ENCODE measurements around the gene ARHGEF1. TPM values are rescaled to one million over a fixed set of nuclear protein-coding genes. Genes with fewer than 3 reads are reported as not detected.

The ARHGEF1 gene
- total RNA-seq, 2 donors from 2014 or later: 57.1 to 65.6 TPM

GRCh38 chr19:41933693-41934426, 50.9 kb downstream of the ARHGEF1 start:
- intact Hi-C loops (cut with DNase I): no loop called here
- H3K27ac ChIP-seq: no peak overlapping the region
- TF ChIP-seq POLR2AphosphoS5 (IDR thresholded peaks at IDR 0.05) (no peak), CTCF (IDR thresholded peaks at IDR 0.05) (no peak), POLR2A (IDR thresholded peaks at IDR 0.05) (no peak)
- H3K27me3 ChIP-seq (replicated peaks; ENCODE audit: insufficient read depth): peaks cover 10% of the 10 kb centered on the region
- H3K4me3 ChIP-seq: no peak overlapping the region
- no peaks in the 10 kb centered on the region for H3K9me3 ChIP-seq
- WGBS: 70% methylated on average over 7 of the region's 7 CpGs
- H3K4me1 ChIP-seq (replicated peaks): no peaks in the 10 kb centered on the region
- H3K36me3 ChIP-seq: no peaks in the 10 kb centered on the region
- DNase-seq (ENCODE audit: low spot score): no peak

- Histone ChIP-seq H3K27ac (no peak overlapping the region), H3K4me1 (replicated peaks) (peaks cover 1% of the 10 kb centered on the region), H3K4me3 (no peak overlapping the region), H3K9me3 (no peaks in the 10 kb centered on the region), H3K36me3 (no peaks in the 10 kb centered on the region), H3K27me3 (replicated peaks; ENCODE audit: insufficient read depth) (peaks cover 4% of the 10 kb centered on the region)
- intact Hi-C loops (cut with DNase I): no loop called here
- peak; percentile 53 for DNase-seq (ENCODE audit: low spot score)
- 23% methylated on average over 7 of the region's 7 CpGs for WGBS
- no peak for TF ChIP-seq POLR2A (IDR thresholded peaks at IDR 0.05)
- TF ChIP-seq CTCF (IDR thresholded peaks at IDR 0.05): peak; percentile 61 to 82 (median 72)
Measured at GRCh38 chr19:41934849-41935374, 51.9 kb downstream of the ARHGEF1 start.

GRCh38 chr19:41935760-41936415, 52.9 kb downstream of the ARHGEF1 start:
- Histone ChIP-seq H3K36me3 (no peaks in the 10 kb centered on the region), H3K4me1 (replicated peaks) (peaks cover 9% of the 10 kb centered on the region), H3K9me3 (no peaks in the 10 kb centered on the region), H3K27ac (no peak overlapping the region), H3K27me3 (replicated peaks; ENCODE audit: insufficient read depth) (peaks cover 3% of the 10 kb centered on the region), H3K4me3 (no peak overlapping the region)
- no peak for TF ChIP-seq CTCF (IDR thresholded peaks at IDR 0.05)
- DNase-seq (ENCODE audit: low spot score): no peak
- 18% methylated on average over 24 of the region's 26 CpGs for WGBS
- intact Hi-C loops (cut with DNase I): no loop called here

- TF ChIP-seq CTCF (IDR thresholded peaks at IDR 0.05): no peak
- TF ChIP-seq POLR2AphosphoS5 (IDR thresholded peaks at IDR 0.05): no peak
- no peak for TF ChIP-seq POLR2A (IDR thresholded peaks at IDR 0.05)
Measured at GRCh38 chr19:41936416-41936850, 53.4 kb downstream of the ARHGEF1 start.

More at GRCh38 chr19:41936416-41936850, 53.4 kb downstream of the ARHGEF1 start:
- intact Hi-C loops (cut with DNase I): no loop called here
- 70% methylated on average over 8 of the region's 8 CpGs for WGBS
- Histone ChIP-seq H3K36me3 (no peaks in the 10 kb centered on the region), H3K9me3 (no peaks in the 10 kb centered on the region), H3K27me3 (replicated peaks; ENCODE audit: insufficient read depth) (peaks cover 3% of the 10 kb centered on the region), H3K27ac (no peak overlapping the region), H3K4me1 (replicated peaks) (peaks cover 9% of the 10 kb centered on the region), H3K4me3 (no peak overlapping the region)
- no peak for DNase-seq (ENCODE audit: low spot score)

All from prostate gland (tissue), 2 donors.